Fibroblast of peridontal ligament (primary cell): Measurements from ENCODE around the gene APOBEC4.

Experiments
- DNase-seq: peaks from one replicate; pipeline ENCODE4 v3.0.0-alpha.2; 2010; ENCODE audit errors: extremely low read depth

Gene APOBEC4

GRCh38 chr1:183600634-183601033, 52.5 kb downstream of the APOBEC4 start:
- no peak for DNase-seq

- DNase-seq: peak; percentile 94
These were observed 53.0 kb downstream of the APOBEC4 start for GRCh38 chr1:183600136-183600535.

GRCh38 chr1:183598386-183598785, 54.7 kb downstream of the APOBEC4 start:
- peak; percentile 57 for DNase-seq

- no peak for DNase-seq
These were observed 55.3 kb downstream of the APOBEC4 start for GRCh38 chr1:183597656-183598347.

- DNase-seq: no peak
These were observed 56.6 kb downstream of the APOBEC4 start for GRCh38 chr1:183596500-183596899.
